Gastrocnemius medialis (tissue), 4 donors: ENCODE measurements around the gene EYA4. TPM values are rescaled to one million over a fixed set of nuclear protein-coding genes. Genes with fewer than 3 reads are reported as not detected.

ENCODE experiments used
- ATAC-seq, 2 donors: fragments of 150-250 bp; one replicate each; pipeline ENCODE4 v1.9.1; 2016
- DNase-seq, 2 donors: peaks; one replicate each; pipeline ENCODE4 v3.0.0-alpha.2; 2019
- H3K27ac ChIP-seq, 4 donors: fragments of 200-600 bp; sonication (generic); 1 replicate in 1 of 4; 2 replicates in 3 of 4; pipeline ENCODE4 v1.5.1; 2016 to 2018; ENCODE audit warnings: mild to moderate bottlenecking in 2 of 4, moderate library complexity in 1 of 4
- H3K27me3 ChIP-seq, 3 donors: fragments of 200-600 bp; sonication (generic) in 2 of 3; 1 replicate in 1 of 3; 2 replicates in 2 of 3; pipeline versions ENCODE4 v1.5.1 to v1.6.0; 2016 to 2019; ENCODE audit warnings: mild to moderate bottlenecking in 1 of 3, moderate library complexity in 1 of 3
- H3K36me3 ChIP-seq, 2 donors: fragments of 200-600 bp; sonication (generic) in 1 of 2; one replicate each; pipeline ENCODE4 v1.5.1; 2017 to 2018
- H3K4me1 ChIP-seq, 2 donors: fragments of 200-600 bp; sonication (generic) in 1 of 2; one replicate each; pipeline ENCODE4 v1.5.1; 2016 to 2017; ENCODE audit warnings: mild to moderate bottlenecking in 2 of 2
- H3K4me3 ChIP-seq, 4 donors: fragments of 200-600 bp; sonication (generic) in 3 of 4; 1 replicate in 1 of 4; 2 replicates in 3 of 4; pipeline ENCODE4 v1.5.1; 2016 to 2019; ENCODE audit warnings: mild to moderate bottlenecking in 2 of 4
- H3K9me3 ChIP-seq, 3 donors: fragments of 200-600 bp; sonication (generic) in 2 of 3; 1 replicate in 1 of 3; 2 replicates in 2 of 3; pipeline ENCODE4 v1.5.1; 2016 to 2019
- POLR2A ChIP-seq, 2 donors: fragments of 450-650 bp; IDR thresholded peaks; one replicate each; pipeline ENCODE4 v1.6.1; 2017; ENCODE audit warnings: antibody characterized with exemption in 2 of 2, mild to moderate bottlenecking in 2 of 2, moderate library complexity in 2 of 2
- in situ Hi-C, 4 donors: fragments of 200-750 bp; cut with MboI; loops; one replicate each; pipeline versions ENCODE4 v1.15.0 to v1.8.0; 2017; ENCODE audit warnings: low sequenced_read_pairs in 4 of 4
- intact Hi-C: fragments of 100-400 bp; cut with DNase I; formaldehyde crosslinking; loops from one replicate; pipeline ENCODE4 v1.15.1; 2023; ENCODE audit warnings: low total_unique reads
- total RNA-seq, 4 donors: library from RNA; depleted of rRNA; stranded (reverse); fragments of >200 nt; gene quantifications; one replicate each; pipeline versions ENCODE4 v1.1.0 to v1.2.3, GENCODE V29; 2016
- TF ChIP-seq, protein P1 (sequence below), 5 experiments: fragments of 450-650 bp in 3 of 5; fragments of 200-600 bp in 2 of 5; sonication (generic) in 2 of 5; IDR thresholded peaks in 4 of 5; conservative IDR thresholded peaks in 1 of 5; 1 replicate in 4 of 5; 2 replicates in 1 of 5; pipeline ENCODE4 v1.5.1; 2016 to 2019; ENCODE audit warnings: antibody characterized with exemption in 5 of 5, mild to moderate bottlenecking in 3 of 5, moderate library complexity in 3 of 5

Gene EYA4
- total RNA-seq, 4 donors from 2014 or later: 33.7 to 110 (median 62.1) TPM

GRCh38 chr6:133247581-133247980 lies 6.4 kb downstream of the EYA4 start:
- Histone ChIP-seq H3K36me3 (no peaks in the 10 kb centered on the region), H3K4me1 (peaks cover 30 to 50% of the 10 kb centered on the region in 2 donors), H3K27me3 (no peaks in the 10 kb centered on the region), H3K4me3 (no peak overlapping the region), H3K27ac (peak overlapping the region; percentile 1 to 96 (median 54)), H3K9me3 (no peaks in the 10 kb centered on the region)
- ATAC-seq (no peak), DNase-seq (no peak)
- TF ChIP-seq POLR2A (IDR thresholded peaks at IDR 0.05): no peak
- TF ChIP-seq, protein P1, sequence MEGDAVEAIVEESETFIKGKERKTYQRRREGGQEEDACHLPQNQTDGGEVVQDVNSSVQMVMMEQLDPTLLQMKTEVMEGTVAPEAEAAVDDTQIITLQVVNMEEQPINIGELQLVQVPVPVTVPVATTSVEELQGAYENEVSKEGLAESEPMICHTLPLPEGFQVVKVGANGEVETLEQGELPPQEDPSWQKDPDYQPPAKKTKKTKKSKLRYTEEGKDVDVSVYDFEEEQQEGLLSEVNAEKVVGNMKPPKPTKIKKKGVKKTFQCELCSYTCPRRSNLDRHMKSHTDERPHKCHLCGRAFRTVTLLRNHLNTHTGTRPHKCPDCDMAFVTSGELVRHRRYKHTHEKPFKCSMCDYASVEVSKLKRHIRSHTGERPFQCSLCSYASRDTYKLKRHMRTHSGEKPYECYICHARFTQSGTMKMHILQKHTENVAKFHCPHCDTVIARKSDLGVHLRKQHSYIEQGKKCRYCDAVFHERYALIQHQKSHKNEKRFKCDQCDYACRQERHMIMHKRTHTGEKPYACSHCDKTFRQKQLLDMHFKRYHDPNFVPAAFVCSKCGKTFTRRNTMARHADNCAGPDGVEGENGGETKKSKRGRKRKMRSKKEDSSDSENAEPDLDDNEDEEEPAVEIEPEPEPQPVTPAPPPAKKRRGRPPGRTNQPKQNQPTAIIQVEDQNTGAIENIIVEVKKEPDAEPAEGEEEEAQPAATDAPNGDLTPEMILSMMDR (IDR thresholded peaks at IDR 0.05 in 4 of 5, conservative IDR thresholded peaks at IDR 0.05 in 1 of 5): no peak
- intact Hi-C loops: no loop called here
- in situ Hi-C loops: loop anchor here in 1 of 4 donors (10.0 kb wide), 2 partner anchors 107 to 187 kb away; no protein-coding TSS in a partner anchor

- ATAC-seq: no peak
- no peak for DNase-seq
- no peaks in the 10 kb centered on the region for H3K27me3 ChIP-seq
- H3K36me3 ChIP-seq: no peaks in the 10 kb centered on the region
- intact Hi-C loops: no loop called here
- H3K4me3 ChIP-seq: no peak overlapping the region
- H3K27ac ChIP-seq: peak overlapping the region in 1 of 4 donors; percentile 13
- H3K9me3 ChIP-seq: no peaks in the 10 kb centered on the region
- TF ChIP-seq, protein P1 (IDR thresholded peaks at IDR 0.05 in 4 of 5, conservative IDR thresholded peaks at IDR 0.05 in 1 of 5): no peak
- no peak for TF ChIP-seq POLR2A (IDR thresholded peaks at IDR 0.05)
- peaks cover 31 to 52% of the 10 kb centered on the region in 2 donors for H3K4me1 ChIP-seq
- in situ Hi-C loops: loop anchor here in 1 of 4 donors (10.0 kb wide), 2 partner anchors 106 to 186 kb away; no protein-coding TSS in a partner anchor
These were observed 7.3 kb downstream of the EYA4 start for GRCh38 chr6:133248241-133249001.

GRCh38 chr6:133251688-133252087 lies 10.5 kb downstream of the EYA4 start:
- DNase-seq (no peak), ATAC-seq (no peak)
- no peak overlapping the region for H3K27ac ChIP-seq
- H3K4me3 ChIP-seq: no peak overlapping the region
- no peaks in the 10 kb centered on the region for H3K9me3 ChIP-seq
- TF ChIP-seq, protein P1 (IDR thresholded peaks at IDR 0.05 in 4 of 5, conservative IDR thresholded peaks at IDR 0.05 in 1 of 5): no peak
- TF ChIP-seq POLR2A (IDR thresholded peaks at IDR 0.05): no peak
- no peaks in the 10 kb centered on the region for H3K27me3 ChIP-seq
- peaks cover 44 to 62% of the 10 kb centered on the region in 2 donors for H3K4me1 ChIP-seq
- in situ Hi-C loops (no loop called here), intact Hi-C loops (no loop called here)
- H3K36me3 ChIP-seq: no peaks in the 10 kb centered on the region

DNA sequence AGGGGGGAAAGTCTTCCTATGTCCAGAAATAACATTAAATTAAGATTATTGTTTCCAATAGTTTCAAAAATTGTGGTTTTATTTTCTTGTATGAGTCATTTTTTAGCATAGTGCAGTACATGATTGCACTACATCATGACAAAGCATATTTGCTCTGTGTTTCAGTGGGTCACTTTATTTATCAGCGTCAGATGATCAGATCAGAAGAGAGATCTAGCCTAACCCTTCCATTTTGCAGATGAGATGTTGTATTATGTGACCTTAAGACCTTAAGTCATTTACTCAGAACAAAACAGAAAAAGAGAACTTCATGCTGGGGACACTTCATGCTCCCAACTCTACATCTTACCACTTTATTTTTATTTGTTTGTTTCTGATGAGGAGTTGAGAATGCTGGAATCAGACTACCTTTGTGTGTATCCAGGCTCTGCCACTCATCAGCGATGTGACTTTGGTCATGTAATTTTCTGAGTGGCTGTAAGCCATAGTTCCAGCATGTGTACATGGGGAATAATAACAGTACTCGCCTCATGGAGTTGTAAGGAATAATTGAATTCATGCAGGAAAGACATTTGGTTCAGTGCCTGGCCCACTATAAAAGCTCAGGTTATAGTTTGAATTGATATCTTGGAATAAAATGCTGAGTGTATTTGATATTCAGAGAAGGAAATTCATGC lies 13.5 kb downstream of the EYA4 start:
- H3K4me1 ChIP-seq: peaks cover 35 to 49% of the 10 kb centered on the region in 2 donors

More for the DNA sequence above, 13.5 kb downstream of the EYA4 start:
- ATAC-seq (peak; percentile 51 to 74), DNase-seq (no peak)
- in situ Hi-C loops (no loop called here), intact Hi-C loops (no loop called here)
- Histone ChIP-seq H3K9me3 (no peaks in the 10 kb centered on the region), H3K36me3 (no peaks in the 10 kb centered on the region), H3K27ac (peak overlapping the region; percentile 50 to 64 (median 57)), H3K4me3 (no peak overlapping the region), H3K27me3 (no peaks in the 10 kb centered on the region)
- TF ChIP-seq, protein P1 (IDR thresholded peaks at IDR 0.05 in 4 of 5, conservative IDR thresholded peaks at IDR 0.05 in 1 of 5): no peak
- TF ChIP-seq POLR2A (IDR thresholded peaks at IDR 0.05): no peak
